GM12873 (cell line): Measurements from ENCODE around the gene POLA1.

Source experiments
- TF ChIP-seq, protein P1 (sequence below): IDR thresholded peaks from 2 replicates; pipeline ENCODE4 v1.5.1; 2012; ENCODE audit warnings: low read depth, mild to moderate bottlenecking, moderate library complexity, low read length, control low read depth; ENCODE audit not compliant: insufficient read depth; ENCODE audit errors: missing control alignments

The POLA1 gene

DNA sequence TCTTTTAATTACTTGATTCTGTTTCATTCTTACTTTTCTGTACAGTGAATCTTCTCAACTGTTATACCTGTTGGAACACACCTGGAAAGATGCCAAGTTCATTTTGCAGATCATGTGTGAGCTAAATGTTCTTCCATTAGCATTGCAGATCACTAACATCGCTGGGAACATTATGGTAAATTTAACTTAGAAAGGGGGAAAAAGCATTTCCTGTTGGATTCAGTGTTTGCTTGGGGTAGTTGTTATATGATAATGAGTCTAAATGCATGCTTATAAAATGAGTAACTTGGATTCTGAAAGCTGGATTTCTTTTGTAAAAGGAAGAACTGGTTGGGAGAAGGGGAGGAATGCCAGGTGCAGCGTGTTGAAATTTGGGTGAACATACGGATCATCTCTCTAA, 47.6 kb downstream of the POLA1 start:
- TF ChIP-seq, protein P1, sequence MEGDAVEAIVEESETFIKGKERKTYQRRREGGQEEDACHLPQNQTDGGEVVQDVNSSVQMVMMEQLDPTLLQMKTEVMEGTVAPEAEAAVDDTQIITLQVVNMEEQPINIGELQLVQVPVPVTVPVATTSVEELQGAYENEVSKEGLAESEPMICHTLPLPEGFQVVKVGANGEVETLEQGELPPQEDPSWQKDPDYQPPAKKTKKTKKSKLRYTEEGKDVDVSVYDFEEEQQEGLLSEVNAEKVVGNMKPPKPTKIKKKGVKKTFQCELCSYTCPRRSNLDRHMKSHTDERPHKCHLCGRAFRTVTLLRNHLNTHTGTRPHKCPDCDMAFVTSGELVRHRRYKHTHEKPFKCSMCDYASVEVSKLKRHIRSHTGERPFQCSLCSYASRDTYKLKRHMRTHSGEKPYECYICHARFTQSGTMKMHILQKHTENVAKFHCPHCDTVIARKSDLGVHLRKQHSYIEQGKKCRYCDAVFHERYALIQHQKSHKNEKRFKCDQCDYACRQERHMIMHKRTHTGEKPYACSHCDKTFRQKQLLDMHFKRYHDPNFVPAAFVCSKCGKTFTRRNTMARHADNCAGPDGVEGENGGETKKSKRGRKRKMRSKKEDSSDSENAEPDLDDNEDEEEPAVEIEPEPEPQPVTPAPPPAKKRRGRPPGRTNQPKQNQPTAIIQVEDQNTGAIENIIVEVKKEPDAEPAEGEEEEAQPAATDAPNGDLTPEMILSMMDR: no peak

DNA sequence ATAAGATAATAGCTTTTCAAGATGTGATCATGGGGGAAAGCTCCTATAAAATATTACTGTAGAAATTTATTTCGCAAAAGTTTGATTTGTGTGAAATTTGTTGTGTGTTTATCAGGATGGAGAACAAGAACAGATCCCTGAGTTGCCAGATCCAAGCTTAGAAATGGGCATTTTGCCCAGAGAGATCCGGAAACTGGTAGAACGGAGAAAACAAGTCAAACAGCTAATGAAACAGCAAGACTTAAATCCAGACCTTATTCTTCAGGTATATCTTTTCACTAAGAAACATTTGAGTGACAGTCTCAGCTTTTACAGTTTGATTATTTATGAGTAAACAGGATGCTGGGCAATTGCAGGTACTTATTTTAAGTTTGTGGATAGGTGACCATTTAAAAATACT, 54.5 kb downstream of the POLA1 start:
- TF ChIP-seq, protein P1: no peak

DNA sequence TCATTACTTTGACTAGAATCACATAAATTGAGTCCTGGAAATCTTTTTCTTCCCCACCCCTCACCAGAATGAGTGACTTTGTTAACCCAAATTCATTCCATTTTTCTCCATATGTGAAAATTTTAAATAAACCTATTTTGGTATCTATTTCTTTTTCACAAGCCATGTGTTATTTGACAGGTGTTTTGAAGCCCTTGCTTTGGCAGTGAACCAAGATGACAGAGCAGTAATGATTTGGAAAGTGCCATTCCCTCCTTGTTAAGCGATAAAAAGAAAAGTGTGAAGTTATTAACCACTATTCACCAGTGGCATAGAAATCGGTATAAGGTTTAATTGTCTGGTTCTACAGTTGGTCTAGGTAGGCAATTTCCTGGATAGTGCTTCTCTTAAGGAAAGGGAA, 66.1 kb downstream of the POLA1 start:
- TF ChIP-seq, protein P1: no peak

DNA sequence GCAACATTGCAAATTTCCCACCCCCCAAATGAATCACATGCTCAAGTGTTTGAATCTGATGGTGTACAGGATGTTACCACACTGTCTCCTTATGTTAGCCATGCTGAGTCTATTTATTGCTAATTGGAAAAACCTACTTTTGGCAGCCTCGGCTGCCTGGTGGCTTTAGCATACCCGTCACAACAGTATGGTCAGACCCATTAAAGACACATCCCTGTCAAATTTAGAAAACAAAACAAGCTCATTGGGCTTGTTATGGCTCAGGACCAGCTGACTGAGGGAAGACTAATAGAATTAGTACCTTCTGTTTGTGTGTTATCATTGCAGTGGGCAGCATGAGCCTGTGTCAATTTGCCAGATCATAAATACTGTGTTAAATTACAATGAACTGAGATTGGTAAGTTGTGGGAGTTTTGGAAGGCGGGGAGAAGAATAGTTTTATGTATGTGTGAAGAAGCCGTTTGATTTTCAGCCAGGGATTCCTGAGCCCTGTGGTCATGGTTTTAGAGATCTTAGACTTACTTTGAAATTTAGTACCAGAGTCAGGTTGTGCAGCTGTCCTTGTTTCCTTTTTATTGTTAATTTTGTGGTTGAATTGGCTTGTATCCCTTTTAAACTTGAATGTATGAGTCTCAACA, 66.8 kb downstream of the POLA1 start:
- TF ChIP-seq, protein P1: no peak

DNA sequence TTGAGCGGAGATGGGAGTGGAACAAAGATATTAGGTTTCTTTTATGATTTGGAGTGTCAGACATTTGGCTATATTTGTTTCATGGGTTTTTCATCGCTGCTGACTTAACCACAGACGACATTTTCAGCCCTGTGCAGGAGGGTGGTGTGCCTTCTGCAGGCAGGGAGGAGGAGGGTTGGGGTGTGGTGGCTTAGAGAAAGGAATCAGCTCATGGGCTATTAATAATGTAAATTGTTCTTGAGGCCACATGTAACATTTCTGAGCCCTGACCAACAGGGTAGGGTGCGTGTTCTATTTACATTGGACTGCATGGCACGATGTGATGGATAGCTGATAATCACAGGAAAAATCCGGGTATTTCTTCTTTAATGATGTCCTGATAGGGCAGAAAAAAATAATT, 67.6 kb downstream of the POLA1 start:
- TF ChIP-seq, protein P1: no peak

DNA sequence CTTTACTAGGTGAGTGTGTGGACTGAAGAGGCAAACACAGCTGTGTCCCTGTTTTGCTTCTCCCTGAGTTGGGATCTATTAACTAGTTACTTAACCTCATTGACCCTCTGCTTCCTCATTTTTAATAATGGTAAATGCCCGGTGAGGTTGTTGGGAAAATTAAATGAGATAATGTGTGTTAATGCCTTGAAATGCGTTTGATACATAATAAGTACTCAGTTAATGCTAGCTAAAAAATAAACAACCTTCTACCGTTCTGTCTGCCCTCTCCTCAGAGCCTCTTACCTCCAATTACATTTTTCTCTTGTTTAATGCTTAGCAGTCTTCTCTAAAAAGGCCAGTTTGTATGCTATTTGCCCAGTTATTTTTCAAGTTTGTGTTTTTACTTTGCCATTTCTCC, 70.3 kb downstream of the POLA1 start:
- TF ChIP-seq, protein P1: no peak

DNA sequence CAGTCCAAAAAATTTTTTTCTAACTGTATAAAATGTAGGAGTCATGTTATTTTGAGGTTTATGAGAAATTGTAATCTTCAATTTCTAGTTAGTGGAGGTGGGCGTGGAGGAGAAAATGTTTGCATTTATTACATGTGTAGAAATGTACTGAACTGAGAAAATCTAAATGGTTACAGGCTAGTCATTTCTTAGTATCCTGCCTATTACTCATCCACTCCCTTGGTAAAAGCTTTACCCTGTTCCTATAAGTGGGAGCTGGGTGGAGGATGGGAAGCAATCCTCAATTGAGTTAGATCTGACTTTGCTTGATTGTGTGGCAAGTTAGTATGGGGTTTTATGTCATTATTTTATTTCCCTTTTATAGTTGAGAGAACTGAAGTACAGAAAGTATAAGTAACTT, 73.8 kb downstream of the POLA1 start:
- TF ChIP-seq, protein P1: no peak
